K562 (cell line): ENCODE data around the gene FCGBP. TPM values are rescaled to one million over a fixed set of nuclear protein-coding genes. Genes with fewer than 3 reads are reported as not detected.

ENCODE experiments used
- AFF1 ChIP-seq, 2 experiments: fragments of 450-650 bp; IDR thresholded peaks; 2 replicates each; pipeline ENCODE4 v1.6.1; 2018; ENCODE audit warnings: mild to moderate bottlenecking in 2 of 2, low read depth in 1 of 2; ENCODE audit not compliant: partially characterized antibody in 2 of 2
- ARID1B ChIP-seq: fragments of 450-650 bp; IDR thresholded peaks from 2 replicates; pipeline ENCODE4 v1.6.1; 2016; ENCODE audit warnings: antibody characterized with exemption, mild to moderate bottlenecking, inconsistent platforms
- ATF6 ChIP-seq: sonication (generic); formaldehyde crosslinking; IDR thresholded peaks from 2 replicates; pipeline ENCODE4 v1.4.0; 2020; ENCODE audit warnings: mild to moderate bottlenecking, missing genetic modification reagents
- BRD9 ChIP-seq: fragments of 450-650 bp; IDR thresholded peaks from 2 replicates; pipeline ENCODE4 v1.6.1; 2018; ENCODE audit warnings: low read depth; ENCODE audit not compliant: partially characterized antibody
- CHD1 ChIP-seq: fragments of 200-600 bp; sonication (generic); IDR thresholded peaks from one replicate; pipeline ENCODE4 v1.6.1; 2012; ENCODE audit warnings: mild to moderate bottlenecking, moderate library complexity, low read length, inconsistent platforms
- CREM ChIP-seq: IDR thresholded peaks from 2 replicates; pipeline ENCODE4 v1.6.1; 2014; ENCODE audit warnings: antibody characterized with exemption, low read depth
- PBX2 ChIP-seq, 2 experiments: IDR thresholded peaks in 1 of 2; conservative IDR thresholded peaks in 1 of 2; 2 replicates each; pipeline ENCODE4 v1.6.1; 2016; ENCODE audit warnings: low read depth in 2 of 2, mild to moderate bottlenecking in 1 of 2, missing compliant biosample characterization in 1 of 2, missing genetic modification characterization in 1 of 2, moderate library complexity in 1 of 2
- POLR2B ChIP-seq: fragments of 450-650 bp; IDR thresholded peaks from 2 replicates; pipeline ENCODE4 v1.6.1; 2018; ENCODE audit warnings: low read depth; ENCODE audit not compliant: partially characterized antibody
- PTRF ChIP-seq: fragments of 450-650 bp; IDR thresholded peaks from 2 replicates; pipeline ENCODE4 v1.6.1; 2016; ENCODE audit warnings: mild to moderate bottlenecking, missing genetic modification characterization, missing compliant biosample characterization
- RBBP5 ChIP-seq: fragments of 200-600 bp; sonication (generic); IDR thresholded peaks from 2 replicates; pipeline ENCODE4 v1.6.1; 2012; ENCODE audit warnings: borderline replicate concordance, mild to moderate bottlenecking, low read length, control low read depth, inconsistent platforms; ENCODE audit not compliant: insufficient read depth, poor library complexity, severe bottlenecking
- SMARCA4 ChIP-seq: fragments of 450-650 bp; IDR thresholded peaks from 2 replicates; pipeline ENCODE4 v1.6.1; 2016
- SRSF1 ChIP-seq: fragments of 200-400 bp; formaldehyde crosslinking; IDR thresholded peaks from 2 replicates; pipeline ENCODE4 v1.6.1; 2017; ENCODE audit warnings: mild to moderate bottlenecking, low read depth, low read length, moderate library complexity
- THAP7 ChIP-seq: fragments of 250-450 bp; sonication (Bioruptor Pico); IDR thresholded peaks from 2 replicates; pipeline ENCODE4 v1.5.0; 2021
- polyA plus RNA-seq, 8 experiments: library from polyadenylated mRNA; depleted of rRNA in 4 of 8; stranded (reverse) in 5 of 8; unstranded in 3 of 8; fragments of >200 nt; fragmentation: Nextera tagmentation in 2 of 8; fragmentation: Illumina TruSeq in 1 of 8; extraction: Ambion mirVana in 2 of 8; extraction: Trizol in 1 of 8; gene quantifications; 2 replicates each; pipeline versions ENCODE4 v1.2.1 to v1.2.3, GENCODE V29; 2011 to 2014; ENCODE audit warnings: inconsistent platforms in 1 of 8, missing spikeins in 1 of 8
- total RNA-seq, 7 experiments: library from RNA; depleted of rRNA in 6 of 7; stranded (reverse); fragments of >200 nt in 6 of 7; fragmentation: Illumina TruSeq in 2 of 7; extraction: Trizol in 2 of 7; gene quantifications; 2 replicates each; pipeline versions ENCODE4 v1.2.1 to v1.2.3, GENCODE V29; 2011 to 2021; ENCODE audit warnings: low replicate concordance in 1 of 7

Gene FCGBP
- total and polyA plus RNA-seq, 9 of the 15 experiments (the other 6 are each of a cell fraction or from before 2014, with no cell fraction given): 0.01 to 1.5 (median 0.13) TPM; not detected in 4

GRCh38 chr19:39971380-39972035 lies 37.1 kb upstream of the FCGBP start (continued):
- TF ChIP-seq CHD1: peak; percentile 83
- TF ChIP-seq CREM: peak; percentile 42; the same call in 1 of the 2 replicates
- TF ChIP-seq ARID1B: peak; percentile 17; the same call in 1 of the 2 replicates
- 0 out of 2 replicates have a peak, but pooled peaks have one; percentile 27 for TF ChIP-seq ATF6 (CRISPR knock-in tag)
- TF ChIP-seq RBBP5: peak; percentile 34
- TF ChIP-seq SRSF1: no peak
- TF ChIP-seq BRD9: peak; percentile 37
- no peak for TF ChIP-seq PTRF (tag)
- peak in 1 of 2 experiments; percentile 31 for TF ChIP-seq AFF1 (IDR thresholded peaks at IDR 0.05; ENCODE audit: low read depth in 1 of 2, partially characterized antibody in 2 of 2)
- peak; percentile 3 for TF ChIP-seq POLR2B
- TF ChIP-seq PBX2 (CRISPR knock-in tag; IDR thresholded peaks at IDR 0.05; ENCODE audit: low read depth): no peak
- peak; percentile 75 for TF ChIP-seq PBX2 (tag; conservative IDR thresholded peaks at IDR 0.05; ENCODE audit: low read depth)
- peak; percentile 9; the same call in 1 of the 2 replicates for TF ChIP-seq THAP7 (CRISPR knock-in tag)
- TF ChIP-seq SMARCA4: peak; percentile 3
